Myocyte (in vitro differentiated cells): Measurements from ENCODE around the gene TMEM87B. TPM values are rescaled to one million over a fixed set of nuclear protein-coding genes. Genes with fewer than 3 reads are reported as not detected.
A peak's percentile ranks its signal among the peaks of the same experiment; 100 is the strongest.

Experiments used
- DNase-seq: peaks from one replicate; pipeline ENCODE4 v3.0.0-alpha.2; 2012; ENCODE audit warnings: low read depth
- total RNA-seq: library from RNA; depleted of rRNA; stranded (reverse); fragments of >200 nt; gene quantifications from 2 replicates; pipeline ENCODE4 v1.2.3, GENCODE V29; 2014

TMEM87B gene
- total RNA-seq, 1 donor from 2014 or later: 14.5 TPM

DNA sequence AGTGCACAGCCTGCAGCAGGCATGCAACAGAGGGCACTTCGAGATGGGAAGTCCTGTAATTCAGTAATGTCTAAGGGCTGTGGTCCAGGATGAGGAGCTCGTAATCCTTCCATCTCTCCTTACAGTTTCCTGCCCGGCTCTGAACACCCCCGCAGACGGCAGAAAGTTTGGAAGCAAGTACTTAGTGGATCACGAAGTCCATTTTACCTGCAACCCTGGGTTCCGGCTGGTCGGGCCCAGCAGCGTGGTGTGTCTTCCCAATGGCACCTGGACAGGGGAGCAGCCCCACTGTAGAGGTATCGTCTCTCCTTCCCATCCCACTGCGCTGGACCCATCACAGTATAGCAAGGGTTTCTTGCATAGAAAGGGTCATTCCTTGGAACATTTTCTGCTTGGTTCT lies 109.8 kb downstream of the TMEM87B start:
- DNase-seq: no peak

DNA sequence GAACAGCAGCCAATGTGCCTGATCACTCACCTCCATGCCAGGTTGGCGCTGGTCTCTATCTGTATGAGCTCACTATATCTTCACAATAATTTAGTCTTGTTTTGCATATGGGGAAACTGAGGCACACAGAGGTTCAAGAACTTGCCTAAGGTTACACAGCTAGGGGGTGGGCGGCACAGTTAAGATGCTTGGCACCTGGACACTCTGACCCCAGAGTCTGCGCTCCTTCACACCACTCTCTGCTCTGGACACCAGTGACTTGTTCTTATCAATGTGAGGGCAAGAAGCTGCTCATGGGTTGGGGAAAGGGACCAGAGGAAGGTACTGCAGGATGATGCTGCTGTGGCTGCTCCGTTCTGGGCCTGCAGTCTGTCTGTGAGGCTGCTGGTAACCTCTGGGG lies 110.2 kb downstream of the TMEM87B start:
- DNase-seq: no peak

DNA sequence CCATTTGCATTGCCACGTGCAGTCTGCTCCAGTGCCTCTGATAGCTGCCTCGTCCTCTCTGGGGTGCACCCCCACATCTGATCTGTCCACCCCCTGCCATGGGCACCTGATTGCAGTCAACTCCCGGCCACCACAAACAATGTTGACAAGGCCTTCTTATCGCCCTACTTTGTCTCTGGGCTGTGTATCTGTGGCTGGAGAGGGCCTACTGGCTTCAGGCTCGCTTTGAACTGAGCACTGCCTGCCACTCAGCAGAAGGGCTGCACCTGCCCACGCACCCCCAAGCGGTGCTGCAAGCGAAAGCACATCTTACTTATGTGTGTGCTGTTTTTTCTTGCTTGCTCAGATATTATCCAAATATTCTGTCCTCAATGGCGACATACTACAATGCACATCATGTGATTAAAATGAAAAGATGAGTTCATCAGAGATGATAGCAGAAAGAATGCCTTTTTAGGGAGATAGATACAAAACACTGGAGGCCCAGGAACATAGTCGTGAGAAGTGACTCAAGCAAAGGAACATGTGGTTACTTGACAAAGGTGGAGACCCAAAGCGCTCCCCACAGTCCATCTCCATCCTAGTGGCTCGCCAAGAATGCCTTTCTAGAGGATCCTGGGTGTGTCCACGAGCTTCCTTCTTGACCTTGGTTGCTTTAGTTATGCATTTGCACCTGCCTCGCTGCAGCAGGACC lies 111.9 kb downstream of the TMEM87B start:
- no peak for DNase-seq

DNA sequence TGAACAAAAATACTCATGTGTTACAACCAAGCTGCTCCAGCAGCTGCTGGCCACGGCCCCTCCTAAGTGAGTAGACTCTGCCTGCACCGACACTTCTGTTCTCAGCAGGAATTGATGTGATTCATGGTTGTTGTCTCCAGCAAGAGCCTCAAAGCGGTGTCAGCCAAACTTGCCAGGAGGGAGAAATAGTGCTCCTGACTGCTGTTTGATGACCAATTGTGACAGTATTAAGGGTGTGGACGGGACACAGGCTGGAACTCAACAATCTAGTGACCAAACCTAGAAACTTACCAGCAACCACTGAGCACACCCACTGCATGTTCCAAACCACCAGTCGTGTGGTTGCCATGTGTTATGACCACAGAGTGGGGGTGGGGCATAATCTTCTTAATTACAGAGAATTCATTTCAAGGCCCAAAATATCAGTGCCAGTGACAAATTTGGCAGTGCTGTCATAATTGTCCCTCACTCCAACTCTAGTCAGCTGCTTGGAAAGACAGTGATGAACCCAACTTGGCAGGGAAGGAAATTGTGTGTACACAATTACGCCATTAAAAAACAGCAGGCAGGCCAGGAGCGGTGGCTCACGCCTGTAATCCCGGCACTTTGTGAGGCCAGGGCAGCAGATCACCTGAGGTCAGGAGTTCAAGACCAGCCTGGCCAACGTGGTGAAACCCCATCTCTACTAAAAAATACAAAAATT lies 113.5 kb downstream of the TMEM87B start:
- DNase-seq: peak; percentile 96

Other genes with a start within 250 kb of the TMEM87B start
- gene ANAPC1, start 171.1 kb upstream of the TMEM87B start, total RNA-seq: 37.1 and 48.1 TPM in 2 replicates
- gene MERTK, start 156.7 kb upstream of the TMEM87B start, total RNA-seq: 0.21 and 0.35 TPM in 2 replicates
- gene FBLN7, start 83.1 kb downstream of the TMEM87B start, total RNA-seq: 9.6 and 14.7 TPM in 2 replicates
- gene ZC3H8, start 199.8 kb downstream of the TMEM87B start, total RNA-seq: 7.9 and 13.3 TPM in 2 replicates
- gene ZC3H6, start 220.3 kb downstream of the TMEM87B start, total RNA-seq: 8.8 and 11.7 TPM in 2 replicates